Transverse colon (tissue), 4 donors: ENCODE results near the gene ADGRB2. TPM values are rescaled to one million over a fixed set of nuclear protein-coding genes. Genes with fewer than 3 reads are reported as not detected.

Experiments
- DNase-seq: peaks from one replicate; pipeline ENCODE4 v3.0.0-alpha.2; 2019
- H3K27ac ChIP-seq, 4 donors: fragments of 200-600 bp; sonication (generic); 2 replicates each; pipeline ENCODE4 v1.5.1; 2016 to 2018; ENCODE audit warnings: inconsistent platforms in 4 of 4
- H3K27me3 ChIP-seq: fragments of 200-600 bp; sonication (generic); 2 replicates; pipeline ENCODE4 v1.5.1; 2017; ENCODE audit warnings: inconsistent platforms
- H3K36me3 ChIP-seq, 4 donors: fragments of 200-600 bp; sonication (generic); 2 replicates each; pipeline ENCODE4 v1.5.1; 2017 to 2019; ENCODE audit warnings: inconsistent platforms in 4 of 4
- H3K4me1 ChIP-seq, 4 donors: fragments of 200-600 bp; sonication (generic); 2 replicates each; pipeline ENCODE4 v1.5.1; 2017 to 2020; ENCODE audit warnings: inconsistent platforms in 4 of 4
- H3K4me3 ChIP-seq, 4 donors: fragments of 200-600 bp; sonication (generic); 1 replicate in 1 of 4; 2 replicates in 3 of 4; pipeline versions ENCODE4 v1.5.1 to v1.6.1; 2017 to 2019; ENCODE audit warnings: inconsistent platforms in 4 of 4
- H3K9me3 ChIP-seq, 2 donors: fragments of 200-600 bp; sonication (generic); 2 replicates each; pipeline ENCODE4 v1.5.1; 2017 to 2019; ENCODE audit warnings: inconsistent platforms in 2 of 2
- CTCF ChIP-seq, 5 experiments: fragments of 200-600 bp in 3 of 5; fragments of 450-650 bp in 2 of 5; sonication (generic) in 3 of 5; IDR thresholded peaks; 1 replicate in 2 of 5; 2 replicates in 3 of 5; pipeline ENCODE4 v1.5.1; 2016 to 2017; ENCODE audit warnings: antibody characterized with exemption in 5 of 5, inconsistent platforms in 3 of 5, mild to moderate bottlenecking in 2 of 5, moderate library complexity in 1 of 5
- EP300 ChIP-seq: sonication (generic); formaldehyde crosslinking; IDR thresholded peaks from one replicate; pipeline ENCODE4 v1.6.1; 2017; ENCODE audit warnings: antibody characterized with exemption, low read depth
- POLR2A ChIP-seq: fragments of 450-650 bp; IDR thresholded peaks from one replicate; pipeline ENCODE4 v1.6.1; 2016; ENCODE audit warnings: antibody characterized with exemption, mild to moderate bottlenecking, moderate library complexity
- POLR2AphosphoS5 ChIP-seq, 3 donors: sonication (generic); formaldehyde crosslinking; IDR thresholded peaks; one replicate each; pipeline ENCODE4 v1.6.1; 2016; ENCODE audit warnings: antibody characterized with exemption in 3 of 3
- WGBS, 2 donors: methylation state at CpG; one replicate each; pipeline ENCODE4 v1.1.5; 2018; ENCODE audit warnings: low coverage in 1 of 2; 5-methylcytosine and 5-hydroxymethylcytosine counted together
- in situ Hi-C, 4 donors: fragments of 200-750 bp; cut with MboI; loops; one replicate each; pipeline versions ENCODE4 v1.15.0 to v1.15.1; 2017; ENCODE audit warnings: low sequenced_read_pairs in 3 of 4, low pct_ligation_motif_present in 1 of 4, low pct_unique_long_range_greater_than_20kb in 1 of 4
- intact Hi-C: fragments of 100-400 bp; cut with DNase I; formaldehyde crosslinking; loops from one replicate; pipeline ENCODE4 v1.15.1; 2023; ENCODE audit warnings: low total_unique reads
- total RNA-seq, 4 donors: library from RNA; depleted of rRNA; stranded (reverse); fragments of >200 nt; gene quantifications; one replicate each; pipeline ENCODE4 v1.1.0, GENCODE V29; 2016

ADGRB2 gene
- total RNA-seq, 4 donors from 2014 or later, result 0.55 to 4.2 (median 1.1) TPM; not detected in 1

DNA sequence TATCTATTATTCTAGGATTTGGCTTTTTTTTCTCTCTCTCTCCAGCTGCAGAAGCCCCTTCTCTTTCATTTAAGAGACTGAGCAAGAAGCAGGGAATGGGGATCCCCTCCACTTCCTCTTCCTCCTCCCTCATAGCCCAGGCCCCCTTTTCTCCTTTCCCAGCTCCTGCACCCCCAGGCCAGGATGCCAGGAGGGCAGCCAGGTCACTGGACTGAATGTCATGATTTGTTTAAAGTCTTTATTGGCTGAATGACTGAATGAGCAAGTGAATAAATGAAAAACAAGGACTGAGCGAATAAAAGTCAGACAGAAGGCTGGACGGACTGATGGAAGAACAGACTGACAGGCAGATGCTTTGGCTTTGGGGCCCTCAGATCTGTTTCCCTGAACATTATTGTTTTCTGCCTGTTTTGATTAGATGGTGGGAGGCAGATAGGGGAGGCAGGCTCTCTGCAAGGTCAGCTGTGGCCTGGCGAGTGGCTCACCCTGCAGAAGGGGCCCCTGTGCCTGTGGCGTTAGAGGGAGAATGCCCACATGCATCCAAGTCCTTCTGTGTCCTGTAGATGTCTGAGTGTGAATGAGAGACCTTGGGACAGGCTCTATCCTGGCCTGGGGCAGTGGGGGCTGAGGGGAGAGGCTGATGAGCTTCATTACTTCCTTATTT, 20.3 kb upstream of the ADGRB2 start:
- no peak for DNase-seq

GRCh38 chr1:31783846-31784245, 19.7 kb upstream of the ADGRB2 start:
- DNase-seq, result no peak
- in situ Hi-C loops (loop anchor here in 3 of 4 donors (10.0 to 25.0 kb wide), 2 partner anchors 119 to 122 kb away; no protein-coding TSS in a partner anchor), intact Hi-C loops (loop anchor here (10.0 kb wide), 1 partner anchor 219 kb away; no protein-coding TSS in a partner anchor)
- Histone ChIP-seq H3K36me3 (no peaks in the 10 kb centered on the region), H3K9me3 (no peaks in the 10 kb centered on the region), H3K27ac (no peak overlapping the region), H3K27me3 (no peaks in the 10 kb centered on the region), H3K4me1 (peaks cover 0 to 10% (median 2%) of the 10 kb centered on the region in 4 donors), H3K4me3 (no peak overlapping the region)
- TF ChIP-seq CTCF (IDR thresholded peaks at IDR 0.05), result no peak
- TF ChIP-seq POLR2A, result no peak
- no peak for TF ChIP-seq POLR2AphosphoS5 (IDR thresholded peaks at IDR 0.05)
- no peak for TF ChIP-seq EP300
- 87% methylated on average over 3 of the region's 3 CpGs; no CpG with 5 or more reads in 1 of the 2 donors for WGBS, 2 donors

More for the DNA sequence above, 20.3 kb upstream of the ADGRB2 start:
- intact Hi-C loops (loop anchor here (10.0 kb wide), 1 partner anchor 220 kb away; no protein-coding TSS in a partner anchor), in situ Hi-C loops (loop anchor here (5.0 to 25.0 kb wide), 3 partner anchors 120 to 122 kb away; no protein-coding TSS in a partner anchor)
- no peak for TF ChIP-seq CTCF (IDR thresholded peaks at IDR 0.05)
- TF ChIP-seq POLR2AphosphoS5 (IDR thresholded peaks at IDR 0.05), result no peak
- no peak for TF ChIP-seq EP300
- TF ChIP-seq POLR2A, result no peak
- WGBS, 2 donors, result 86 to 90% methylated on average over 2 to 4 of the region's 4 CpGs
- H3K27ac ChIP-seq, result no peak overlapping the region
- H3K9me3 ChIP-seq, result no peaks in the 10 kb centered on the region
- no peaks in the 10 kb centered on the region for H3K27me3 ChIP-seq
- H3K36me3 ChIP-seq, result no peaks in the 10 kb centered on the region
- H3K4me3 ChIP-seq, result no peak overlapping the region
- peaks cover 0 to 14% (median 5%) of the 10 kb centered on the region in 4 donors for H3K4me1 ChIP-seq

DNA sequence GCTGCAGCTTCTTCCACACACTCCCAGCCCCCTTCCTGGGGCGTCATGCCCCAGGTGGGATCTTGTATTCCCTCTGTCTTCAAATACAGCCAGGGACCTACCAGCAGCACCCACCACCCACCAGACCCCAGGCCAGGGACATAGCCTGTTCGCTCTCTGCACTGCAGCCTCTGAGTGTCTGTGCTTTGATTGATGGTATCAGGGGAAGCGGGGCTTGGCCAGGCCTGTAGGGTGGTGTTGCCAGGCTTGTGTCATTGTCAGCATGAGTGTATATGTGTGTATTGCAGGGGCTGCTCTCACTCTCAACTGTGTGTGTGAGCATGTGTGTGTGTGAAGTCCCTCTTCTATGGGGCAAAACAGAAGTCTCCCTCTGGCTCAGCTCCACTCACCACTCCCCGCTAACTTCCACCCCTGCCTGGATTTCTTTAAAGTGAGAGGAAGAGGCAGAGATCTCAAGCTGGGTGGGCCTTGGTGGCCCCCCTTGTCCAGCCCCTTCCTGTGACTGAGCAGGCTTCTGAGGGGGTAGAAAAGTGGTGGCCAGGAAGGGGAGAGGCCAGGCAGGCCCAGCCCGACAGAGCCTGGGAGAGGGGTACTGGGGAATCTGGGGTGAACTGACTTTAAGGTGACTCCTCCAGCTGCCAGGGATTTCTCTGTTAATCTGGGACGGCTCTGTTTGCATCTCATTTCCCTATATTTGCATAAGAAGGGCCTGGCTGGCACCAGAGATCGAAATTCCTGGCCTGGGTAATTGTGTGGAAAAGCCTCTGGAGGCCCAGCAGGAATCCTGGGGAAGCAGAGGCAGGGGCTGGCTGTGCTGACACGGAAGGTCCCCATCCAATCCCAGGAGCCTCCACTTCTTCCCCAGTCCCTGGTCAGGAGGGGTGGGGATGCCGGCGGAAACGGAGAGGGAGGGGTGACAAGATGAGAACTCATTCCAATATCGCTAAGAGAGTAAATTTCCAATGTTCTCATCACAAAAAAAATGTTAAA, 18.6 kb upstream of the ADGRB2 start:
- Histone ChIP-seq H3K4me1 (no peaks in the 10 kb centered on the region), H3K9me3 (no peaks in the 10 kb centered on the region), H3K27ac (no peak overlapping the region), H3K27me3 (peaks cover under 1% of the 10 kb centered on the region), H3K4me3 (no peak overlapping the region), H3K36me3 (no peaks in the 10 kb centered on the region)
- in situ Hi-C loops, result loop anchor here in 3 of 4 donors (10.0 to 25.0 kb wide), 2 partner anchors 118 to 120 kb away; no protein-coding TSS in a partner anchor
- intact Hi-C loops, result loop anchor here (10.0 kb wide), 1 partner anchor 218 kb away; no protein-coding TSS in a partner anchor
- WGBS, 2 donors, result 74 to 76% methylated on average over 6 to 12 of the region's 12 CpGs
- DNase-seq, result no peak
- TF ChIP-seq POLR2A, result no peak
- no peak for TF ChIP-seq CTCF (IDR thresholded peaks at IDR 0.05)
- no peak for TF ChIP-seq EP300
- TF ChIP-seq POLR2AphosphoS5 (IDR thresholded peaks at IDR 0.05), result no peak
